ENCODE results near the gene ACR.
"Not testable (repeated sequence)": the region's sequence is repeated elsewhere in the genome, so short reads cannot be mapped to it uniquely, and the experiment has no call there.

ACR gene

GRCh38 chr22:50730013-50730891 is 7.8 kb upstream of the ACR start:
- DNase-seq (ENCODE audit: low read depth): no peak
- H3K4me3 ChIP-seq (ENCODE audit: low read depth, low read length): no peak overlapping the region

DNA sequence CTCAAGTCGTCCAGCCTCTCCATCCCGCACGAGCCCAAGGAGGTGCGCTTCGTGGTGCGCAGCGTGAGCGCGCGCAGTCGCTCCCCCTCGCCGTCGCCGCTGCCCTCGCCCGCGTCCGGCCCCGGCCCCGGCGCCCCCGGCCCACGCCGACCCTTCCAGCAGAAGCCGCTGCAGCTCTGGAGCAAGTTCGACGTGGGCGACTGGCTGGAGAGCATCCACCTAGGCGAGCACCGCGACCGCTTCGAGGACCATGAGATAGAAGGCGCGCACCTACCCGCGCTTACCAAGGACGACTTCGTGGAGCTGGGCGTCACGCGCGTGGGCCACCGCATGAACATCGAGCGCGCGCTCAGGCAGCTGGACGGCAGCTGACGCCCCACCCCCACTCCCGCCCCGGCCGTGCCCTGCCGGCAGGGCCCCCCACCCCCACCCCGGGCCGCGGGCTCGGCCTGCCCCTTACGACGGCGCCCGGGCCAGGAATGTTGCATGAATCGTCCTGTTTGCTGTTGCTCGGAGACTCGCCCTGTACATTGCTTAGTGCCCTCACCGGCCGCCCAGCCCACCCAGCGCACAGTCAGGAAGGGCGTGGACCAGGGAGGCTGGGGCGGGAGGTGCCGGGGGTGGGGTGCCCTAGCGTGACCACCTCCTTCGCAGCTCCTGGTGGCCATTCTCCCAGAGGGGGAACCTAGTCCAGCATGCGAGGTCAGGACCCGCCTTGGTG is 6.9 kb upstream of the ACR start:
- H3K4me3 ChIP-seq (ENCODE audit: low read depth, low read length): no peak overlapping the region
- DNase-seq (ENCODE audit: low read depth): no peak

- no peak for DNase-seq (ENCODE audit: low read depth)
- no peak overlapping the region for H3K4me3 ChIP-seq (ENCODE audit: low read depth, low read length)
Observed at GRCh38 chr22:50731811-50732624, 6.0 kb upstream of the ACR start.

DNA sequence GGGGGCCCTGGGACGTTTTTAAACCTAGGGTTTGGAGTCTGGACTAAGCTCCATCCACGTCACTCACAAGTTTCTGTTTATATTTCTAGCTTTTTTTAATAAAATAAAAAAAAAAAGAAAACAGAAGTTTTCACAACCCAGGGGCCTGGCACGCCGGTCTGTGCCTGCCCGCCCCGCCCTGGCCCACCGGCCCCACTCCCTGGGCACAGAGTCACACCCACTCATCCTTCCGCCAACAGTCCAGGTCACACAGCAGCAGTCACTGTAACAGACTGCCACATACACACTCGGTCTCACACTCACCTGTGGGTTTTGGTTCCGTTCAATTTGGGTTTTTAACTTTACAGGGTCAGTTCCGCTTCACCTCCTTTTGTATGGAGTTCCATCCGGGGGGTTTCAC is 5.3 kb upstream of the ACR start:
- DNase-seq (ENCODE audit: low read depth): no peak
- H3K4me3 ChIP-seq (ENCODE audit: low read depth, low read length): no peak overlapping the region

DNA sequence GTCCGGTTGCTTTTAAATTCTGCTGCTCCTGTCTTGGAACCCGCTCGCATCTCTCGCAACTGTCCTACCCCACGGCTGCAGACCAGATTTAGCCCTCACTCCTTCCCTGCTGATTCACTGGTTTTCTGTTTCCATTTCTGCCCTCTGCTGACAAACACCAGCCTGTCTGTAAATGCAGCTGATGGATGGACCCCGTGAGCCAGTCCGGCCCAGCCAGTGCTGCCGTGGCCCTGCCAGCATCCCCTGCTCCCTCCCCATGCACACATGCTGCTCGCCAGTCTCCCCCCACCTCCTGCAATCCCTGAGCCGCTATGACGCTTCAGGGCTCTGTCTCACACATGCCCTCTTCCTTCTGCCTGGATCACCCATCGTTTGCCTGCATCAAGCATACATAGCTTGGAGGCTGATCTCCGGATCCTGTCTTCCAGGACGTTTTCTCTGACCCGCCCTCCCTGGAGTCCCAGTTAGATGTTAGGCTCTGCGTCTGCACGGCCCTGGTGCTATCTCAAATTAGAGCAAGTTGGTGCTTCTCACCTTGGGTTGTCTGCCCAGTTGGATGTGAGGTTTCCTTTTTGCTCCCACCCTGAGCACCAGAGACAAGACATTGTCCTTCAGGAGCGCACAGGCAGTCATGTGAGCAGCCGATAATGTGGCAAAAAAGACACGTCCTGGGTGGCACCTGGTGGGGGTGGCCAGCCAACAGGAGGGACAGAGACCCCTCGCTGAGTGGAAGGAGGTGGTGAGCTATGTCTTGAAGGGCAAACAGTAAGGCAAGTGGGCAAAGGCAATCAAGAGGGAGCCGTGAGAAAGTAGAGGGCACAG is 4.3 kb upstream of the ACR start:
- peak overlapping the region; percentile 3 for H3K4me3 ChIP-seq (ENCODE audit: low read depth, low read length)
- DNase-seq (ENCODE audit: low read depth): no peak

GRCh38 chr22:50734343-50734771 is 3.6 kb upstream of the ACR start:
- DNase-seq (ENCODE audit: low read depth): no peak
- no peak overlapping the region for H3K4me3 ChIP-seq (ENCODE audit: low read depth, low read length)

DNA sequence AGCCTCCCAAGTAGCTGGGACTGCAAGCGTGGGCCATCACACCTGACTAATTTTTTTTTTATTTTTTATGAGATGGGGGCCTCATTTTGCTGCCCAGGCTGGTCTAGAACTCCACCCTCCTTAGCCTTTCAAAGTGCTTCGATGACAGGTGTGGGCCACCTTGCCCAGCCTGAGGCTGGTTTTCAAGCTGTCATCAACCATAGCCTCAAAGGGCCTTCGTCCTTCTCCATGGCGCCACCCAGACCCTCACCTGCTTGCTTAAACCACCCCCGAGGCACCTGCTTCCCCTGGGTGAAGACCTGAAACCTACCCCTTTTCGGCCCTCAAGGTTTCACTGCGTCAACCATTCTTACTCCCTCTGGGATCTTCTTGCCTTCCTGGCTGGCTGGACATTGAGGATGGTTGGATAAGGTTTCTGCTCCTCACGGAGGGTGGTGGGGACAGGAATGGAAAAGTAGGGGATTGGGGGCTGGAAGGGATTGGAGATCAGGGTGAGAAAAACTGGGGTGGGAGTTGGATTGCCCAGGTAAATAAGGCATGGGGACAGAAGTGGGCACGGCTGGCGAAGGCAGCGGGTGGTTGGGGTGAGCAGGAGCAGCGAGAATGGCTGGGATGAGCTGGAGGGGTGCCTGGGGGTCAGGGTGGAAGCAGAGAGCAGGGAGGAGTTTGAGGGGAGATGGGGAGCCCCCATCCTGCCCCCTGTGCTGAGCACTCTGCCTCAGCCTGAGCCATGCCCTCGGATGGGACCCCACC is 2.8 kb upstream of the ACR start:
- H3K4me3 ChIP-seq (ENCODE audit: low read depth, low read length): no peak overlapping the region
- no peak for DNase-seq (ENCODE audit: low read depth)

- no peak for DNase-seq (ENCODE audit: low read depth)
- H3K4me3 ChIP-seq (ENCODE audit: low read depth, low read length): no peak overlapping the region
Observed at GRCh38 chr22:50735739-50736030, 2.3 kb upstream of the ACR start.

DNA sequence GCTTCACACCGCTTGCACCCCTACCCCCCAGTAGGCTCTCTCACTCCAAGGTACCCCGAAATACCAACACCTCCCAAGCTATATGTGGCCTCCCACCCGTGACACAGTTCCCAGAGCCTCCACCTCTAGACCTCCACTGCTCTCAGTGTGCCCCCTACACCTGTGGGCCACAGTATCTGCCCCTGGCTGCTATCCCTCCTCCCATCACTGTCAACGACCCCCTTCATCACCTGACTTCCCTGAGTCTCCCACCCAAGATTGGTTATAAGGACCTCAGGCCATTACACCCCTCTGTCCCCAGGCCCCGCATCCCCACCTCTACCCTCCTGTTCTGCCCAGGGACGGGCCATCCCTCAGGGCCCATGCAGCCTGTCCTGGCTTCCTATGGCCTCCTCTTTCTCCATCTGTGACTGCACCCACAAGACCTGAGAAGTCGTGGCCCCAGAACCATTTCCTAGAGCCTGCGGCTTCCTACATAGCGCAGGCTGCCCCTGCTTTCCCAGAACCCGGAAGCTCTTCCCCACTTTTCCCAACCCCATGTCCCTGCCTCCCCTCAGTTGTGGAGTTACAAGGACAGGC is 734 bp downstream of the ACR start:
- H3K4me3 ChIP-seq (ENCODE audit: low read depth, low read length): no peak overlapping the region
- no peak for DNase-seq (ENCODE audit: low read depth)

DNA sequence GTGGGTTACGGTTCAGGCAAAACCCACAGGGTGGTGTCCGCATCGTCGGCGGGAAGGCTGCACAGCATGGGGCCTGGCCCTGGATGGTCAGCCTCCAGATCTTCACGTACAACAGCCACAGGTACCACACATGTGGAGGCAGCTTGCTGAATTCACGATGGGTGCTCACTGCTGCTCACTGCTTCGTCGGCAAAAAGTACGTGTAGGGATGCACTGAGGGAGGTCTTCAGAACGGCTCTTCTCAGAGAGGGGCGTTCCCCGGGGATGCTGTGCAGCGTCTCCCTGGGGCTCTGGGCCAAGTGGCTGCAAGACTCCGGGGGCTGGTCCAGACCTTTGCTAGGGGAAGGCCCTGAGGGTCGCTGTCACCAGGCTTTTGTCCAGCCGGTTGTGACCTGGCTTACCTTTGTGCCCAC is 1.3 kb downstream of the ACR start:
- DNase-seq (ENCODE audit: low read depth): no peak
- no peak overlapping the region for H3K4me3 ChIP-seq (ENCODE audit: low read depth, low read length)

DNA sequence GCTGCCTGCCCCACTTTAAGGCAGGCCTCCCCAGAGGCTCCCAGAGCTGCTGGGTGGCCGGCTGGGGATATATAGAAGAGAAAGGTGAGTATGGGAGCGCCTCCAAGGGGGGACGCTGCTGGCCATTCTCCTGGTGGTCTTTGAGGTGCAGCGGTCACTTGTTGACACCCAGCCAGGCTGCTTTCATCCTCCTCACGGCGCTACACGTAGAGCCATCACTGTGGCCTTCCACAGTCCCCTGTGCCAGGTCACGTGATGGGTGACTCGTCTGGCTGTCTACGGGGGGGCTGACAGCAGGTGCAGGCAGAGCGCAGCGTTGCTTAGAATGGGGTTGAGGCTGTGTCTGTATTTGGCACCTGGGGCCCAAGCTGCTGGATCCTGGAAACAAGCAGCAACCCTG is 1.9 kb downstream of the ACR start:
- DNase-seq (ENCODE audit: low read depth): no peak
- H3K4me3 ChIP-seq (ENCODE audit: low read depth, low read length): no peak overlapping the region

- not testable (repeated sequence) for H3K4me3 ChIP-seq (ENCODE audit: low read depth, low read length); DNase-seq (ENCODE audit: low read depth)
Observed at GRCh38 chr22:50740714-50741113, 2.7 kb downstream of the ACR start.

- not testable (repeated sequence) for H3K4me3 ChIP-seq (ENCODE audit: low read depth, low read length); DNase-seq (ENCODE audit: low read depth)
Observed at GRCh38 chr22:50744424-50744823, 6.4 kb downstream of the ACR start.

- not testable (repeated sequence) for H3K4me3 ChIP-seq (ENCODE audit: low read depth, low read length)
Observed at GRCh38 chr22:50747521-50747920, 9.5 kb downstream of the ACR start.

DNA sequence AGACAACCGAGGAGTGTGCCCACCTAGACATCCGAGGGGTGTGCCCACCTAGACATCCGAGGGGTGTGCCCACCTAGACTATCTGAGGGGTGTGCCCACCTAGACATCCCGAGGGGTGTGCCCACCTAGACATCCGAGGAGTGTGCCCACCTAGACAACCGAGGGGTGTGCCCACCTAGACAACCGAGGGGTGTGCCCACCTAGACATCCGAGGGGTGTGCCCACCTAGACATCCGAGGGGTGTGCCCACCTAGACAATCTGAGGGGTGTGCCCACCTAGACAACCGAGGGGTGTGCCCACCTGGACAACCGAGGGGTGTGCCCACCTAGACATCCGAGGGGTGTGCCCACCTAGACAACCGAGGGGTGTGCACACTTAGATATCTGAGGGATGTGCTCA is 10.6 kb downstream of the ACR start:
- not testable (repeated sequence) for H3K4me3 ChIP-seq (ENCODE audit: low read depth, low read length); DNase-seq (ENCODE audit: low read depth)

More at GRCh38 chr22:50747521-50747920, 9.5 kb downstream of the ACR start:
- DNase-seq (ENCODE audit: low read depth): not testable (repeated sequence)

DNA sequence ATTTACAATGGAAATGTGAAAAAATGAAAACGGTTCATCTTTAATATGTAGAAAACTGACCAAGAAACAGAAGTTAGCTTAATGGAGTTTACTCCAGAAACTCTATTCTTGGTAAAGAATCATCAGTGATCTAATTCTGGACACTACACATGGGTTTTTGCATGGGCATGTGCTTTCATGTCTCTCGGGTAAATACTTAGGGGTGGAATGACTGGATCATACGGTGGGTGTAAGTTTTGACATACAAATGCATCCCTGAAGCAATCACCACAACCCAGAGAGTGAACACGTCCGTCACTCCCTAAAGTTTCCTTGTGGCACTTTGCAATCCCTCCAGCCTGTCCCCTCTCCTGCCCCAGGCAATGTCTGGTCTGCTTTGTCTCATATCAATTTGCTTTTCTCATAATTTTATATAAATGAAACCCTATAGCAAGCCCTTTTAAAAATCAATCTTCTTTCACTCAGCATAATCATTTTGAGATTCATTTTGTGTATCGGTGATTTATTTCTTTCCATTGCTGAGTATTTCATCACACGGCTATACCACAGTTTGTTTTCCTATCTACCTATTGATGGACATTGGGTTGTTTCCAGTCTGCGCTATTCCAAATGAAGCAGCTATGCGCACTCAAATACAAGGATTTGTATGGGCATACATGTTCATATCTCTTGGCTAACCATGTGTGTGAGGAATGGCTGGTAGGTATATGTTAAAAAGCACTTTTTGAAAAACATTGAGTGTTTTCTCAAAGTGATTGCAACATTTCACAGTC is 11.5 kb downstream of the ACR start:
- DNase-seq (ENCODE audit: low read depth): not testable (repeated sequence)

DNA sequence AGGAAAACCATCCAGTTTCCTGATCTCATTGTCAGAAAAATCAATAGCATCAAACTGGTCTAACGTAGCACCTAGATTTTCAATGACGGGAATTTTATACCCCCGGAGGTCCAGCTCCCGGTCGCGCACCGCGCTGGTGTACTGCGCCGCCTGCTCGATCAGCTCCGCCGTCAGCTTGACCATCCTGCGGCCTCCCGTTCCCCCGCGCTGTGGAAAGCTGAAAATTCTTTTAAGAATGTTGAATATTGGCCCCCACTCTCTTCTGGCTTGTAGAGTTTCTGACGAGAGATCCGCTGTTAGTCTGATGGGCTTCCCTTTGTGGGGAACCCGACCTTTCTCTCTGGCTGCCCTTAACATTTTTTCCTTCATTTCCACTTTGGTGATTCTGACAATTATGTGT is 17.2 kb downstream of the ACR start:
- not testable (repeated sequence) for H3K4me3 ChIP-seq (ENCODE audit: low read depth, low read length); DNase-seq (ENCODE audit: low read depth)

More for the DNA sequence above, 11.5 kb downstream of the ACR start:
- H3K4me3 ChIP-seq (ENCODE audit: low read depth, low read length): not testable (repeated sequence)
